MM.1S (cell line): ENCODE results near the gene GPR137.
A peak's percentile ranks its signal among the peaks of the same experiment; 100 is the strongest.

Source experiments
- DNase-seq: peaks from one replicate; pipeline ENCODE4 v3.0.0-alpha.2; 2015
- H2AFZ ChIP-seq: fragments of 300-600 bp; sonication (generic); 2 replicates; pipeline ENCODE4 v1.6.0; 2016; ENCODE audit warnings: antibody characterized with exemption, low read length
- H3F3A ChIP-seq: fragments of 300-600 bp; sonication (generic); 2 replicates; pipeline ENCODE4 v1.6.1; 2016; ENCODE audit warnings: mild to moderate bottlenecking, antibody characterized with exemption, low read length, moderate library complexity, mixed read lengths; ENCODE audit not compliant: insufficient read depth
- H3K27ac ChIP-seq: fragments of 300-600 bp; sonication (generic); 2 replicates; pipeline ENCODE4 v1.5.1; 2016; ENCODE audit warnings: mild to moderate bottlenecking, low read length
- H3K27me3 ChIP-seq: fragments of 300-600 bp; sonication (generic); replicated peaks from 2 replicates; pipeline ENCODE4 v1.6.0; 2016; ENCODE audit warnings: low read length; ENCODE audit not compliant: insufficient read depth
- H3K36me3 ChIP-seq: fragments of 300-600 bp; sonication (generic); replicated peaks from 2 replicates; pipeline ENCODE4 v1.6.1; 2016; ENCODE audit warnings: mild to moderate bottlenecking, low read length, mixed read lengths; ENCODE audit not compliant: insufficient read depth
- H3K4me1 ChIP-seq: fragments of 300-600 bp; sonication (generic); 2 replicates; pipeline ENCODE4 v1.6.1; 2016; ENCODE audit warnings: low read length, mixed read lengths
- H3K4me2 ChIP-seq: fragments of 300-600 bp; sonication (generic); 2 replicates; pipeline ENCODE4 v1.6.0; 2016; ENCODE audit warnings: low read depth, low read length
- H3K4me3 ChIP-seq: fragments of 300-600 bp; sonication (generic); 2 replicates; pipeline ENCODE4 v1.5.1; 2016; ENCODE audit warnings: low read length, mixed read lengths
- H3K79me2 ChIP-seq: fragments of 300-600 bp; sonication (generic); 2 replicates; pipeline ENCODE4 v1.6.1; 2016; ENCODE audit warnings: mixed run types, low read length, mixed read lengths
- H3K9ac ChIP-seq: fragments of 300-600 bp; sonication (generic); 2 replicates; pipeline ENCODE4 v1.6.1; 2016; ENCODE audit warnings: low read length, mixed read lengths
- H3K9me2 ChIP-seq: fragments of 300-600 bp; sonication (generic); replicated peaks from 2 replicates; pipeline ENCODE4 v1.6.1; 2016; ENCODE audit warnings: mild to moderate bottlenecking, low read length, mixed read lengths; ENCODE audit not compliant: insufficient read depth
- H3K9me3 ChIP-seq: fragments of 300-600 bp; sonication (generic); replicated peaks from 2 replicates; pipeline ENCODE4 v1.6.1; 2016; ENCODE audit warnings: mild to moderate bottlenecking, low read length, mixed read lengths; ENCODE audit not compliant: insufficient read depth
- H4K20me1 ChIP-seq: fragments of 300-600 bp; sonication (generic); 2 replicates; pipeline ENCODE4 v1.6.1; 2016; ENCODE audit warnings: mild to moderate bottlenecking, low read length, moderate library complexity, mixed read lengths; ENCODE audit not compliant: insufficient read depth
- CTCF ChIP-seq: fragments of 300-600 bp; sonication (generic); IDR thresholded peaks from 2 replicates; pipeline ENCODE4 v1.5.1; 2016; ENCODE audit warnings: antibody characterized with exemption, low read length, mixed read lengths
- EZH2 ChIP-seq: fragments of 300-600 bp; sonication (generic); optimal IDR thresholded peaks from 2 replicates; pipeline ENCODE3; 2017; ENCODE audit warnings: low read depth, mild to moderate bottlenecking, antibody characterized with exemption, low read length, mixed read lengths
- EZH2phosphoT487 ChIP-seq: fragments of 300-600 bp; sonication (generic); IDR thresholded peaks from 2 replicates; pipeline ENCODE4 v1.6.1; 2018; ENCODE audit warnings: antibody characterized with exemption, low read length

The GPR137 gene

GRCh38 chr11:64249038-64249437, 36.6 kb upstream of the GPR137 start:
- H3F3A ChIP-seq = 0 out of 2 replicates have a peak, but pooled peaks cover 4% of the 10 kb centered on the region
- H3K4me2 ChIP-seq = no peak overlapping the region
- no peaks in the 10 kb centered on the region for H3K36me3 ChIP-seq
- H3K9ac ChIP-seq = no peak overlapping the region
- H3K9me3 ChIP-seq = no peaks in the 10 kb centered on the region
- H3K79me2 ChIP-seq = peaks cover 35% of the 10 kb centered on the region
- no peak for DNase-seq
- H3K27ac ChIP-seq = no peak overlapping the region
- no peaks in the 10 kb centered on the region for H3K9me2 ChIP-seq
- H4K20me1 ChIP-seq = no peaks in the 10 kb centered on the region
- H2AFZ ChIP-seq = no peak overlapping the region
- H3K4me1 ChIP-seq = no peaks in the 10 kb centered on the region; the same call in 1 of the 2 replicates
- peaks cover 5% of the 10 kb centered on the region; the same call in 1 of the 2 replicates for H3K27me3 ChIP-seq
- no peak for TF ChIP-seq EZH2phosphoT487
- TF ChIP-seq EZH2 = no peak
- no peak for TF ChIP-seq CTCF
- no peak overlapping the region for H3K4me3 ChIP-seq

DNA sequence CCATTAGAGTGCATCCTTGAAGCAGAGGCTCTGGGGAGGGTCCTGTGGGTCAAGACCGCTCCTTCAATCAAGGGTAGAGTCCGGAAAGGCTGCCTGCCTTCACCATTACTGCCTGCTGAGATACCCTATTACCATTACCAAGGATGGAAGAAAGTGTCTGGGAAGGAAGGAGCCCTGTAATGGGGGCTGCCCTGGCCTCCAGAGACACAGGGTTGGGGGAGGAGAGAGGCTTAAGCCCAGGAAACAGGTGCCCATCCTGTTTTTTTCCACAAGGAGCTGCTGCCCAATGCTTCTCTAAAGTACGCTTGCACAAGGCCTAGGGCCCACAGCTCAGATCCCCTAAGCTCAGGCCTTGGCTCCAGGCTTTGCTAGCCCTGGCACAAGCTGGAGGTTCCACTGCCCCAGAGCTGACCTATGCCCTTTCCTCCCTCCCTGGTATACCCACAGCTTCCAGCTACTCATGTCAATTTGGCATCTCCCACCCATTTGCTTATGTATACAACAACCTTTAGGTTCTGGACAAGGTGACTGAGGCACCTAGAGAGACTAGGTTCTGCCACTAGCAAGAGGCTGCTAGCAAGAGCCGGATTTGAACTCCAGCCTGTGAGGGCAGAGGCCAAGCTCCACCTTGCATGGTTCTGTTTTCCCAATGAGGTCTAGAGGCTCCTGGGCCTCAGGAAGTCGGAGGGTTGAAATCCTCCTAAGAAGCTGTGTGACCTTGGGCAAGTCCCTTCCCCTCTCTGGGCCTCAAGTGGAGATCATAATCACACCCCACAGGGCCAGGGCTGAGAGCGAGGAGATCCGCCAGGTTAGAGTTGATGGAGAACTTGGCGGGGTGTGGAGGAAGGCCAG, 35.9 kb upstream of the GPR137 start:
- TF ChIP-seq CTCF (no peak), EZH2 (no peak), EZH2phosphoT487 (no peak)
- no peaks in the 10 kb centered on the region for H3K9me3 ChIP-seq
- H4K20me1 ChIP-seq = no peaks in the 10 kb centered on the region
- no peak for DNase-seq
- H3K4me3 ChIP-seq = no peak overlapping the region
- H3K9ac ChIP-seq = no peak overlapping the region
- no peak overlapping the region for H3K27ac ChIP-seq
- 0 out of 2 replicates have a peak, but pooled peaks cover 4% of the 10 kb centered on the region for H3F3A ChIP-seq
- no peaks in the 10 kb centered on the region for H3K9me2 ChIP-seq
- no peak overlapping the region for H2AFZ ChIP-seq
- no peaks in the 10 kb centered on the region; the same call in 1 of the 2 replicates for H3K4me1 ChIP-seq
- peaks cover 5% of the 10 kb centered on the region; the same call in 1 of the 2 replicates for H3K27me3 ChIP-seq
- H3K36me3 ChIP-seq = no peaks in the 10 kb centered on the region
- peaks cover 27% of the 10 kb centered on the region for H3K79me2 ChIP-seq
- no peak overlapping the region for H3K4me2 ChIP-seq

DNA sequence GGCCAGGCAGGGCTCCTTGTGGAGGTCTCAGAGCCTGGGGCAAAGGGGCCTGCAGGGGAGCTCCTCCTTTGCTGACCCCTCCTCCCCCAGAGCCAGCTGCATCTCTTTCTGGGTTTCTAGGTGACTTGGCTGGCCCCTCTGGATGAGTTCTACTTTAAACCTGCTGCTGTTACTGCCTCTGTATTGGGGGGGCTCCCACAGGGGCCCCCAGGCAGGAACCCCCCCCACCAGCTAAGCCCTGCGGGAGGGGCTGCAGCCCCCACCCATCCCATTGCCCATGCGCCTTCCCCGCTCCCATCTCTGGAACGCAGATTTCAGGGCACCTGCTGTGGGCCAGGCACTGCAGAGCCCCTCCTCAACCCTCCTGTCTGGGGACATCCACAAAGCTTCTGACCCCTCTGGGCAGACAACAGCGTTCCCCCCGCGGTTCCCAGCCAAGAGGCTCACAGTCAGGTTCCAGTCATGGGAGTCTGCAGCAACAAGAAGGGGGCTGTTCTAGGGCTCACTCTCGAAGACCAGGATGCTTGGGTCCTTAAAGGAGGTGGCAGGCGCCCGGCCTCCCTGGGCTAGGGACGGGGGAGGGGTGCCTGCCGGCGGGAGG, 35.1 kb upstream of the GPR137 start:
- Histone ChIP-seq H3K9me2 (no peaks in the 10 kb centered on the region), H3K9me3 (no peaks in the 10 kb centered on the region), H3K36me3 (no peaks in the 10 kb centered on the region), H3K4me1 (no peaks in the 10 kb centered on the region; the same call in 1 of the 2 replicates), H3K27me3 (peaks cover 5% of the 10 kb centered on the region; the same call in 1 of the 2 replicates), H3F3A (0 out of 2 replicates have a peak, but pooled peaks cover 4% of the 10 kb centered on the region), H3K9ac (peak overlapping the region; percentile 16; the same call in 1 of the 2 replicates), H3K27ac (no peak overlapping the region), H3K79me2 (peaks cover 20% of the 10 kb centered on the region), H3K4me3 (peak overlapping the region; percentile 58), H3K4me2 (peak overlapping the region; percentile 96), H2AFZ (peak overlapping the region; percentile 84), H4K20me1 (no peaks in the 10 kb centered on the region)
- TF ChIP-seq CTCF = no peak
- no peak for TF ChIP-seq EZH2
- no peak for TF ChIP-seq EZH2phosphoT487
- DNase-seq = no peak
